H1 (cell line): Measurements from ENCODE around the gene ZNF556. TPM values are rescaled to one million over a fixed set of nuclear protein-coding genes. Genes with fewer than 3 reads are reported as not detected.

ENCODE experiments used
- CTCF ChIA-PET: fragments of 300-600 bp; sonication (Branson Sonifier 250); formaldehyde crosslinking; loops from one replicate; lab custom pipeline; 2021; ENCODE audit not compliant: partially characterized antibody; lab: Charles Lee
- POLR2A ChIA-PET: fragments of 300-600 bp; sonication (Branson Sonifier 250); formaldehyde crosslinking; loops from one replicate; lab custom pipeline; 2021; ENCODE audit warnings: inconsistent platforms; ENCODE audit not compliant: partially characterized antibody; lab: Charles Lee
- DNase-seq, 2 experiments: peaks; one replicate each; pipeline versions ENCODE4 v3.0.0 to v3.0.0-alpha.2; 2010 to 2022; ENCODE audit warnings: low spot score in 2 of 2, low read depth in 1 of 2, mixed read lengths in 1 of 2
- FAIRE-seq: peaks from 2 replicates; lab custom pipeline; 2011; peaks lifted over from hg19 to GRCh38; lab: Jason Lieb, UNC
- H2AFZ ChIP-seq: 2 replicates; pipeline ENCODE4 v1.8.1; 2012; ENCODE audit warnings: low read length, inconsistent platforms
- H2AK5ac ChIP-seq: 2 replicates; pipeline ENCODE4 v1.6.1; 2013; ENCODE audit warnings: low read depth, low read length
- H2BK120ac ChIP-seq: replicated peaks from 2 replicates; pipeline ENCODE3; 2013; ENCODE audit warnings: low read depth, low read length, inconsistent platforms
- H2BK12ac ChIP-seq: 2 replicates; pipeline ENCODE4 v1.6.1; 2013; ENCODE audit warnings: low read depth, low read length
- H2BK15ac ChIP-seq: 2 replicates; pipeline ENCODE4 v1.6.1; 2013; ENCODE audit warnings: low read length
- H2BK20ac ChIP-seq: 2 replicates; pipeline ENCODE4 v1.6.1; 2013; ENCODE audit warnings: low read length
- H2BK5ac ChIP-seq: 2 replicates; pipeline ENCODE4 v1.6.1; 2013; ENCODE audit warnings: low read depth, low read length
- H3K14ac ChIP-seq: 2 replicates; pipeline ENCODE4 v1.6.1; 2013; ENCODE audit warnings: inconsistent platforms; ENCODE audit not compliant: insufficient read length
- H3K18ac ChIP-seq: 2 replicates; pipeline ENCODE4 v1.6.1; 2013; ENCODE audit warnings: low read length; ENCODE audit errors: extremely low read depth
- H3K23ac ChIP-seq: 2 replicates; pipeline ENCODE4 v1.6.1; 2013; ENCODE audit warnings: inconsistent platforms; ENCODE audit not compliant: insufficient read length
- H3K23me2 ChIP-seq: 2 replicates; pipeline ENCODE4 v1.6.1; 2013; ENCODE audit warnings: low read depth, low read length
- H3K27ac ChIP-seq: 2 replicates; pipeline ENCODE4 v1.6.1; 2011; ENCODE audit warnings: low read depth, low read length, inconsistent platforms
- H3K27me3 ChIP-seq, 4 experiments: replicated peaks in 1 of 4; 1 replicate in 1 of 4; 2 replicates in 3 of 4; pipeline versions ENCODE4 v1.6.1 to v1.8.1; 2011 to 2013; ENCODE audit warnings: low read length in 3 of 4, mild to moderate bottlenecking in 3 of 4, inconsistent platforms in 2 of 4, mixed read lengths in 2 of 4, moderate library complexity in 1 of 4; ENCODE audit not compliant: control insufficient read depth in 3 of 4, insufficient read depth in 3 of 4; ENCODE audit errors: extremely low read depth in 1 of 4
- H3K36me3 ChIP-seq, 4 experiments: 2 replicates each; pipeline versions ENCODE4 v1.6.1 to v1.8.1; 2011 to 2013; ENCODE audit warnings: mild to moderate bottlenecking in 4 of 4, low read length in 3 of 4, moderate library complexity in 2 of 4, control low read depth in 1 of 4, inconsistent platforms in 1 of 4; ENCODE audit not compliant: insufficient read depth in 4 of 4, control insufficient read depth in 2 of 4
- H3K4ac ChIP-seq: replicated peaks from 2 replicates; pipeline ENCODE3; 2013; ENCODE audit warnings: low read length, low read depth, mixed read lengths, inconsistent platforms; ENCODE audit not compliant: insufficient read length
- H3K4me1 ChIP-seq, 4 experiments: replicated peaks in 1 of 4; 1 replicate in 1 of 4; 2 replicates in 3 of 4; pipeline versions ENCODE4 v1.6.1 to v1.8.1; 2011 to 2013; ENCODE audit warnings: low read length in 3 of 4, inconsistent platforms in 2 of 4, mixed read lengths in 1 of 4; ENCODE audit not compliant: insufficient read depth in 4 of 4, control insufficient read depth in 3 of 4
- H3K4me2 ChIP-seq, 2 experiments: 2 replicates each; pipeline versions ENCODE4 v1.6.1 to v1.8.1; 2011 to 2013; ENCODE audit warnings: low read depth in 2 of 2, low read length in 2 of 2, control low read depth in 1 of 2, inconsistent platforms in 1 of 2, mild to moderate bottlenecking in 1 of 2; ENCODE audit not compliant: insufficient read depth in 1 of 2
- H3K4me3 ChIP-seq, 4 experiments: fragments of 200-600, 300-600 bp in 1 of 4; sonication (generic), shearing (Covaris generic), sonication (Bioruptor Twin) in 1 of 4; 2 replicates each; pipeline versions ENCODE4 v1.5.1 to v1.8.1; 2011 to 2016; ENCODE audit warnings: low read length in 4 of 4, low read depth in 3 of 4, control low read depth in 2 of 4, inconsistent platforms in 2 of 4, mild to moderate bottlenecking in 2 of 4, mixed read lengths in 1 of 4, moderate library complexity in 1 of 4; ENCODE audit not compliant: insufficient read depth in 2 of 4; ENCODE audit errors: extremely low read depth in 1 of 4
- H3K56ac ChIP-seq: replicated peaks from 2 replicates; pipeline ENCODE3; 2013; ENCODE audit warnings: low read depth, mild to moderate bottlenecking, mixed read lengths, low read length, inconsistent platforms; ENCODE audit not compliant: insufficient read length
- H3K79me1 ChIP-seq: 2 replicates; pipeline ENCODE4 v1.6.1; 2013; ENCODE audit warnings: low read depth, low read length, control low read depth
- H3K79me2 ChIP-seq, 2 experiments: 2 replicates each; pipeline versions ENCODE4 v1.6.1 to v1.8.1; 2012 to 2013; ENCODE audit warnings: low read length in 2 of 2, mild to moderate bottlenecking in 2 of 2, inconsistent platforms in 1 of 2; ENCODE audit not compliant: insufficient read depth in 2 of 2, control insufficient read depth in 1 of 2
- H3K9ac ChIP-seq, 4 experiments: replicated peaks in 1 of 4; 1 replicate in 1 of 4; 2 replicates in 3 of 4; pipeline versions ENCODE4 v1.6.1 to v1.8.1; 2011 to 2013; ENCODE audit warnings: low read depth in 3 of 4, low read length in 3 of 4, control low read depth in 2 of 4, mild to moderate bottlenecking in 2 of 4, moderate library complexity in 2 of 4, inconsistent platforms in 1 of 4; ENCODE audit errors: extremely low read depth in 1 of 4
- H3K9me3 ChIP-seq, 2 experiments: 2 replicates each; pipeline versions ENCODE4 v1.6.1 to v1.8.1; 2012 to 2013; ENCODE audit warnings: mild to moderate bottlenecking in 2 of 2, moderate library complexity in 2 of 2, control low read depth in 1 of 2, inconsistent platforms in 1 of 2, low read depth in 1 of 2, low read length in 1 of 2, mixed read lengths in 1 of 2; ENCODE audit not compliant: insufficient read depth in 2 of 2
- H4K20me1 ChIP-seq, 2 experiments: replicated peaks in 1 of 2; 2 replicates each; pipeline versions ENCODE3 to v1.8.1; 2011 to 2013; ENCODE audit warnings: inconsistent platforms in 2 of 2, low read length in 2 of 2, mild to moderate bottlenecking in 1 of 2; ENCODE audit not compliant: insufficient read depth in 2 of 2, control insufficient read depth in 1 of 2
- H4K5ac ChIP-seq: 2 replicates; pipeline ENCODE4 v1.6.1; 2013; ENCODE audit warnings: low read length, low read depth, mixed read lengths, inconsistent platforms; ENCODE audit not compliant: insufficient read length
- H4K8ac ChIP-seq: 2 replicates; pipeline ENCODE4 v1.8.0; 2013; ENCODE audit warnings: mild to moderate bottlenecking, moderate library complexity, low read length, inconsistent platforms; ENCODE audit not compliant: insufficient read depth; ENCODE audit errors: extremely low read depth
- H4K91ac ChIP-seq: replicated peaks from 2 replicates; pipeline ENCODE3; 2013; ENCODE audit warnings: low read length, mixed read lengths, inconsistent platforms; ENCODE audit not compliant: insufficient read length
- MAX ChIP-seq: IDR thresholded peaks from 2 replicates; pipeline ENCODE4 v1.6.1; 2012; ENCODE audit warnings: inconsistent platforms
- NANOG ChIP-seq: IDR thresholded peaks from 2 replicates; pipeline ENCODE4 v1.6.1; 2011; ENCODE audit warnings: low read length, low read depth, mild to moderate bottlenecking, inconsistent platforms; ENCODE audit not compliant: insufficient read depth, poor library complexity, severe bottlenecking
- SP2 ChIP-seq: IDR thresholded peaks from 2 replicates; pipeline ENCODE4 v1.6.1; 2012; ENCODE audit warnings: mild to moderate bottlenecking, low read length, inconsistent platforms
- SRF ChIP-seq: IDR thresholded peaks from 2 replicates; pipeline ENCODE4 v1.6.1; 2011; ENCODE audit warnings: mild to moderate bottlenecking, low read depth, low read length, moderate library complexity
- WGBS, 2 experiments: shearing (Covaris generic) in 1 of 2; methylation state at CpG; one replicate each; pipeline versions ENCODE4 v1.1.6 to v1.1.7; 2013 to 2015; ENCODE audit warnings: low lambda C conversion rate in 2 of 2, mixed read lengths in 2 of 2, inconsistent platforms in 1 of 2, low coverage in 1 of 2, missing lambda C conversion rate in 1 of 2; ENCODE audit not compliant: insufficient replicate concordance in 2 of 2, insufficient coverage in 1 of 2, insufficient read length in 1 of 2; ENCODE audit errors: extremely low coverage in 1 of 2, missing lambda C conversion rate in 1 of 2; 5-methylcytosine and 5-hydroxymethylcytosine counted together
- polyA plus RNA-seq, 7 experiments: library from polyadenylated mRNA; depleted of rRNA in 3 of 7; stranded (reverse) in 5 of 7; unstranded in 2 of 7; fragments of >200 nt in 5 of 7; fragments of 200-250 nt in 2 of 7; gene quantifications; 1 replicate in 5 of 7; 2 replicates in 1 of 7; 4 replicates in 1 of 7; pipeline versions ENCODE4 v1.2.1 to v1.2.3, GENCODE V29; 2011 to 2013; ENCODE audit warnings: missing spikeins in 2 of 7, mixed read lengths in 2 of 7
- total RNA-seq: library from RNA; stranded (reverse); fragmentation: NEBNext Ultra II Directional; extraction: Animal tissue kit (Norgen Biotek cat#: 25700); gene quantifications from 2 replicates; pipeline ENCODE4 v1.2.1, GENCODE V29; 2021

Gene ZNF556
- total and polyA plus RNA-seq, 2 of the 8 experiments (the other 6 are each of a cell fraction or from before 2014, with no cell fraction given) = not detected

- Histone ChIP-seq H2BK20ac (no peak overlapping the region), H2BK12ac (no peak overlapping the region), H3K56ac (no peak overlapping the region), H2AFZ (no peak overlapping the region), H4K5ac (no peak overlapping the region), H2BK15ac (no peak overlapping the region), H3K4me3 (no peak overlapping the region), H3K79me1 (no peaks in the 10 kb centered on the region), H3K9me3 (peaks cover 11 to 12% of the 10 kb centered on the region in 2 experiments), H3K36me3 (peaks cover 0 to 21% (median 2%) of the 10 kb centered on the region in 4 experiments; a peak in 4 of 8 replicates), H3K23me2 (peaks cover 4% of the 10 kb centered on the region; the same call in 1 of the 2 replicates), H2BK120ac (no peak overlapping the region), H2BK5ac (no peak overlapping the region), H4K8ac (no peak overlapping the region), H3K23ac (no peak overlapping the region), H4K91ac (no peak overlapping the region), H3K4me1 (no peaks in the 10 kb centered on the region), H3K18ac (no peak overlapping the region), H3K9ac (no peak overlapping the region), H3K79me2 (no peaks in the 10 kb centered on the region), H3K4ac (no peak overlapping the region), H2AK5ac (no peak overlapping the region), H3K14ac (no peak overlapping the region), H3K4me2 (no peak overlapping the region), H3K27me3 (no peaks in the 10 kb centered on the region), H4K20me1 (no peaks in the 10 kb centered on the region), H3K27ac (no peak overlapping the region)
- ChIA-PET POLR2A (no interaction called here), CTCF (interaction anchor here (1.2 kb wide), 1 partner anchor 61 kb away, joined by 3 read pairs; no protein-coding TSS in a partner anchor)
- FAIRE-seq = no peak
- DNase-seq = no peak
- no peak for TF ChIP-seq SRF
- TF ChIP-seq NANOG = no peak
- TF ChIP-seq SP2 = no peak
- TF ChIP-seq MAX = no peak
- 95% methylated on average over 8 of the region's 8 CpGs; no CpG with 5 or more reads in 1 of the 2 experiments for WGBS, 2 experiments
Observed at GRCh38 chr19:2824129-2824528, 43.0 kb upstream of the ZNF556 start.
